Osteoblast (primary cell): ENCODE data around the gene RIMS1. TPM values are rescaled to one million over a fixed set of nuclear protein-coding genes. Genes with fewer than 3 reads are reported as not detected.

ENCODE experiments used
- DNase-seq: peaks from one replicate; pipeline ENCODE4 v3.0.0; 2011; ENCODE audit warnings: low spot score, mixed read lengths; ENCODE audit not compliant: insufficient read length; ENCODE audit errors: missing footprints
- H2AFZ ChIP-seq: 2 replicates; pipeline ENCODE4 v1.6.0; 2011; ENCODE audit warnings: mild to moderate bottlenecking, low read length
- H3K27ac ChIP-seq: 2 replicates; pipeline ENCODE4 v1.5.1; 2011; ENCODE audit warnings: mild to moderate bottlenecking, low read depth, low read length, moderate library complexity
- H3K27me3 ChIP-seq: 2 replicates; pipeline ENCODE4 v1.6.0; 2012; ENCODE audit warnings: mild to moderate bottlenecking, control low read depth, inconsistent platforms, low read length, moderate library complexity; ENCODE audit not compliant: insufficient read depth
- H3K36me3 ChIP-seq: 2 replicates; pipeline ENCODE4 v1.5.1; 2011; ENCODE audit warnings: mild to moderate bottlenecking, low read length, control low read depth, moderate library complexity; ENCODE audit not compliant: insufficient read depth
- H3K4me1 ChIP-seq: 2 replicates; pipeline ENCODE4 v1.5.1; 2011; ENCODE audit warnings: mild to moderate bottlenecking, low read length, control low read depth, moderate library complexity; ENCODE audit not compliant: insufficient read depth
- H3K4me2 ChIP-seq: 2 replicates; pipeline ENCODE4 v1.6.0; 2011; ENCODE audit warnings: mild to moderate bottlenecking, low read length; ENCODE audit not compliant: insufficient read depth
- H3K4me3 ChIP-seq: fragments of 200-600 bp; sonication (generic); 3 replicates; pipeline ENCODE4 v1.5.1; 2012; ENCODE audit warnings: mild to moderate bottlenecking, low read length, inconsistent platforms; ENCODE audit not compliant: insufficient read depth
- H3K79me2 ChIP-seq: 2 replicates; pipeline ENCODE4 v1.6.0; 2012; ENCODE audit warnings: mild to moderate bottlenecking, low read length, control low read depth, inconsistent platforms; ENCODE audit not compliant: insufficient read depth
- H3K9me3 ChIP-seq: 2 replicates; pipeline ENCODE4 v1.5.1; 2011; ENCODE audit warnings: low read depth, low read length, control low read depth
- H4K20me1 ChIP-seq: 2 replicates; pipeline ENCODE4 v1.6.0; 2012; ENCODE audit warnings: mild to moderate bottlenecking, low read length, control low read depth; ENCODE audit not compliant: insufficient read depth
- total RNA-seq: library from RNA; depleted of rRNA; stranded (reverse); fragments of >200 nt; gene quantifications from 2 replicates; pipeline ENCODE4 v1.2.3, GENCODE V29; 2012
- TF ChIP-seq, protein P1 (sequence below): IDR thresholded peaks from 2 replicates; pipeline ENCODE4 v1.5.1; 2011; ENCODE audit warnings: mild to moderate bottlenecking, low read depth, low read length, moderate library complexity; ENCODE audit errors: extremely low read depth

The RIMS1 gene
- total RNA-seq, 1 donor = 13.4 TPM

- H3K27ac ChIP-seq = no peak overlapping the region
- H3K4me3 ChIP-seq = no peak overlapping the region
- no peak for DNase-seq
- H3K4me2 ChIP-seq = no peak overlapping the region
- H3K4me1 ChIP-seq = no peaks in the 10 kb centered on the region
- no peaks in the 10 kb centered on the region for H3K36me3 ChIP-seq
- no peaks in the 10 kb centered on the region for H3K79me2 ChIP-seq
- no peaks in the 10 kb centered on the region for H4K20me1 ChIP-seq
- no peaks in the 10 kb centered on the region for H3K27me3 ChIP-seq
- no peak overlapping the region for H2AFZ ChIP-seq
- TF ChIP-seq, protein P1, sequence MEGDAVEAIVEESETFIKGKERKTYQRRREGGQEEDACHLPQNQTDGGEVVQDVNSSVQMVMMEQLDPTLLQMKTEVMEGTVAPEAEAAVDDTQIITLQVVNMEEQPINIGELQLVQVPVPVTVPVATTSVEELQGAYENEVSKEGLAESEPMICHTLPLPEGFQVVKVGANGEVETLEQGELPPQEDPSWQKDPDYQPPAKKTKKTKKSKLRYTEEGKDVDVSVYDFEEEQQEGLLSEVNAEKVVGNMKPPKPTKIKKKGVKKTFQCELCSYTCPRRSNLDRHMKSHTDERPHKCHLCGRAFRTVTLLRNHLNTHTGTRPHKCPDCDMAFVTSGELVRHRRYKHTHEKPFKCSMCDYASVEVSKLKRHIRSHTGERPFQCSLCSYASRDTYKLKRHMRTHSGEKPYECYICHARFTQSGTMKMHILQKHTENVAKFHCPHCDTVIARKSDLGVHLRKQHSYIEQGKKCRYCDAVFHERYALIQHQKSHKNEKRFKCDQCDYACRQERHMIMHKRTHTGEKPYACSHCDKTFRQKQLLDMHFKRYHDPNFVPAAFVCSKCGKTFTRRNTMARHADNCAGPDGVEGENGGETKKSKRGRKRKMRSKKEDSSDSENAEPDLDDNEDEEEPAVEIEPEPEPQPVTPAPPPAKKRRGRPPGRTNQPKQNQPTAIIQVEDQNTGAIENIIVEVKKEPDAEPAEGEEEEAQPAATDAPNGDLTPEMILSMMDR = no peak
- H3K9me3 ChIP-seq = no peaks in the 10 kb centered on the region
Measured at GRCh38 chr6:72149715-72150114, 263.4 kb downstream of the RIMS1 start.

- H3K4me3 ChIP-seq = no peak overlapping the region
- H3K4me2 ChIP-seq = no peak overlapping the region
- no peaks in the 10 kb centered on the region for H3K4me1 ChIP-seq
- TF ChIP-seq, protein P1 = no peak
- no peak overlapping the region for H3K27ac ChIP-seq
- no peaks in the 10 kb centered on the region for H3K27me3 ChIP-seq
- H4K20me1 ChIP-seq = no peaks in the 10 kb centered on the region
- no peaks in the 10 kb centered on the region for H3K36me3 ChIP-seq
- H2AFZ ChIP-seq = no peak overlapping the region
- no peaks in the 10 kb centered on the region for H3K79me2 ChIP-seq
- DNase-seq = peak; percentile 18
- H3K9me3 ChIP-seq = no peaks in the 10 kb centered on the region
Measured at GRCh38 chr6:72151742-72152141, 265.4 kb downstream of the RIMS1 start.

DNA sequence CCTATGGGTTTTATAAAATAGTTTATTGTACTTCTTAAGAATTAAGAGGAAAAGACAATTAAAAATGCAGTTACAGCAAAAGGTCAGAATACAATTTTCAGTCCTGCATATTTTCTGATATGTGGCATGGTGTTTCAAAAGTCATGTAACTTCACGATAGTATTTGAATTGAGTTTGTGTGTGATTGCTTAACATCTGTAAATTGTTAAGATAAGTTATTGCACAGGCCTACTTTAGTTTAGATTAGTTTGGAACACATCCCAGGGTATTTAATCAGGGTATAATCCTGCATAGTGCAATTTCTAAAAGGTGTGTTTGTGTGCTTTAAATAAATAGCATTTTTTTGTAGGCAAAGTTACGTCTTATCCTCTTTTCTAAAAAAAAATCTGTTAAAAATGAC lies 289.6 kb downstream of the RIMS1 start:
- Histone ChIP-seq H2AFZ (no peak overlapping the region), H4K20me1 (no peaks in the 10 kb centered on the region), H3K9me3 (no peaks in the 10 kb centered on the region), H3K36me3 (no peaks in the 10 kb centered on the region), H3K79me2 (no peaks in the 10 kb centered on the region), H3K4me1 (no peaks in the 10 kb centered on the region), H3K4me2 (no peak overlapping the region), H3K27me3 (peaks cover 13% of the 10 kb centered on the region), H3K4me3 (no peak overlapping the region), H3K27ac (no peak overlapping the region)
- TF ChIP-seq, protein P1 = no peak
- DNase-seq = no peak

GRCh38 chr6:72182337-72183246 lies 296.2 kb downstream of the RIMS1 start:
- Histone ChIP-seq H2AFZ (peak overlapping the region; percentile 93), H3K27ac (no peak overlapping the region), H3K79me2 (no peaks in the 10 kb centered on the region), H3K36me3 (no peaks in the 10 kb centered on the region), H4K20me1 (no peaks in the 10 kb centered on the region), H3K27me3 (peaks cover 52% of the 10 kb centered on the region), H3K4me1 (peaks cover 6% of the 10 kb centered on the region), H3K4me3 (peak overlapping the region; percentile 71), H3K9me3 (no peaks in the 10 kb centered on the region), H3K4me2 (peak overlapping the region; percentile 84)
- DNase-seq = peak; percentile 51
- TF ChIP-seq, protein P1 = no peak
